H1 (cell line): ENCODE results near the gene SNAI1. TPM values are rescaled to one million over a fixed set of nuclear protein-coding genes. Genes with fewer than 3 reads are reported as not detected.

Experiments used
- ATF2 ChIP-seq: IDR thresholded peaks from 2 replicates; pipeline ENCODE4 v1.6.1; 2012; ENCODE audit warnings: low read length, inconsistent platforms
- CBX5 ChIP-seq: fragments of 300-800, 300-1000 bp; sonication (generic); IDR thresholded peaks from 2 replicates; pipeline ENCODE4 v1.7.1; 2016; ENCODE audit warnings: antibody characterized with exemption, low read length, low read depth
- CHD7 ChIP-seq: fragments of 300-600 bp; sonication (generic); IDR thresholded peaks from 2 replicates; pipeline ENCODE4 v1.7.1; 2012; ENCODE audit warnings: low read length, moderate library complexity, mild to moderate bottlenecking, inconsistent platforms; ENCODE audit not compliant: insufficient replicate concordance
- KDM5A ChIP-seq: fragments of 200-600 bp; IDR thresholded peaks from 2 replicates; pipeline ENCODE4 v1.7.1; 2012; ENCODE audit warnings: mild to moderate bottlenecking, low read length, inconsistent platforms, mixed read lengths
- RAD21 ChIP-seq, 2 experiments: IDR thresholded peaks in 1 of 2; conservative IDR thresholded peaks in 1 of 2; 2 replicates each; pipeline ENCODE4 v1.6.1; 2011; ENCODE audit warnings: low read depth in 2 of 2, low read length in 2 of 2, improper control_type of control experiment in 1 of 2, inconsistent platforms in 1 of 2, mild to moderate bottlenecking in 1 of 2, moderate library complexity in 1 of 2
- SAP30 ChIP-seq: fragments of 300-600 bp; sonication (generic); IDR thresholded peaks from 2 replicates; pipeline ENCODE4 v1.7.1; 2012; ENCODE audit warnings: low read length, moderate library complexity, mild to moderate bottlenecking, inconsistent platforms; ENCODE audit not compliant: insufficient read depth, insufficient replicate concordance
- SP4 ChIP-seq: IDR thresholded peaks from 2 replicates; pipeline ENCODE4 v1.6.1; 2012; ENCODE audit warnings: low read length, inconsistent platforms
- ZNF274 ChIP-seq: IDR thresholded peaks from 2 replicates; pipeline ENCODE4 v1.7.0; 2012; ENCODE audit warnings: low read length, borderline replicate concordance; ENCODE audit errors: extremely low read depth
- polyA plus RNA-seq, 7 experiments: library from polyadenylated mRNA; depleted of rRNA in 3 of 7; stranded (reverse) in 5 of 7; unstranded in 2 of 7; fragments of >200 nt in 5 of 7; fragments of 200-250 nt in 2 of 7; gene quantifications; 1 replicate in 5 of 7; 2 replicates in 1 of 7; 4 replicates in 1 of 7; pipeline versions ENCODE4 v1.2.1 to v1.2.3, GENCODE V29; 2011 to 2013; ENCODE audit warnings: missing spikeins in 2 of 7, mixed read lengths in 2 of 7
- total RNA-seq: library from RNA; stranded (reverse); fragmentation: NEBNext Ultra II Directional; extraction: Animal tissue kit (Norgen Biotek cat#: 25700); gene quantifications from 2 replicates; pipeline ENCODE4 v1.2.1, GENCODE V29; 2021

Gene SNAI1
- total and polyA plus RNA-seq, 2 of the 8 experiments (the other 6 are each of a cell fraction or from before 2014, with no cell fraction given), result 6.5 to 8.0 TPM

GRCh38 chr20:50036703-50037102 lies 53.9 kb downstream of the SNAI1 start (continued):
- no peak for TF ChIP-seq CHD7
- no peak for TF ChIP-seq CBX5
- TF ChIP-seq RAD21 (IDR thresholded peaks at IDR 0.05 in 1 of 2, conservative IDR thresholded peaks at IDR 0.05 in 1 of 2; ENCODE audit: low read depth in 2 of 2, low read length in 2 of 2), result no peak
- no peak for TF ChIP-seq ATF2
- no peak for TF ChIP-seq SAP30
- no peak for TF ChIP-seq SP4
- TF ChIP-seq ZNF274, result no peak
- TF ChIP-seq KDM5A, result no peak
